HepG2 (cell line): ENCODE data around the gene CDK12. TPM values are rescaled to one million over a fixed set of nuclear protein-coding genes. Genes with fewer than 3 reads are reported as not detected.

Source experiments
- ATAC-seq: fragments of 200-7000 bp; cut with Tn5 transposase; 3 replicates; pipeline ENCODE4 v1.9.1; 2020; ENCODE audit warnings: mild to moderate bottlenecking, moderate library complexity
- BruUV-seq: library from RNA; stranded (reverse); fragments of 400-500 nt; replicated peaks from 2 replicates; lab custom pipeline; 2021; lab: Mats Ljungman, UMichigan
- CTCF ChIA-PET: fragments of 300-600 bp; formaldehyde crosslinking; extraction: SDS; loops from one replicate; lab custom pipeline; 2021; ENCODE audit warnings: low total read pairs, inconsistent platforms, low intra/inter-chr PET ratio; lab: Yijun Ruan, JAX
- POLR2A ChIA-PET: fragments of 350-600 bp; sonication (Branson Sonifier 250); formaldehyde crosslinking; loops from one replicate; lab custom pipeline; 2020; ENCODE audit warnings: antibody characterized with exemption, inconsistent platforms; lab: Yijun Ruan, JAX
- DNase-seq: peaks from one replicate; pipeline ENCODE4 v3.0.0-alpha.2; 2015; ENCODE audit warnings: low spot score
- FAIRE-seq: peaks from 3 replicates; lab custom pipeline; 2011; peaks lifted over from hg19 to GRCh38; lab: Jason Lieb, UNC
- H2AFZ ChIP-seq: one replicate; pipeline ENCODE4 v1.6.1; 2011; ENCODE audit warnings: low read length, inconsistent platforms
- H3K27ac ChIP-seq: fragments of 300-600 bp; 3 replicates; pipeline ENCODE4 v1.8.0; 2011; ENCODE audit warnings: mixed run types, mild to moderate bottlenecking, mixed read lengths, low read length, inconsistent platforms; ENCODE audit not compliant: insufficient read depth; ENCODE audit errors: extremely low read length
- H3K27me3 ChIP-seq, 2 experiments: fragments of 200-600 bp in 1 of 2; 2 replicates in 1 of 2; 3 replicates in 1 of 2; pipeline versions ENCODE4 v1.6.0 to v1.8.0; 2011; ENCODE audit warnings: low read length in 2 of 2, mild to moderate bottlenecking in 2 of 2, moderate library complexity in 2 of 2, inconsistent platforms in 1 of 2; ENCODE audit not compliant: insufficient read depth in 2 of 2, control insufficient read depth in 1 of 2
- H3K36me3 ChIP-seq, 2 experiments: fragments of 200-600 bp in 1 of 2; replicated peaks in 1 of 2; 2 replicates in 1 of 2; 3 replicates in 1 of 2; pipeline versions ENCODE4 v1.5.1 to v1.8.0; 2011; ENCODE audit warnings: low read length in 2 of 2, inconsistent platforms in 1 of 2; ENCODE audit not compliant: insufficient read depth in 2 of 2, control insufficient read depth in 1 of 2
- H3K4me1 ChIP-seq: 2 replicates; pipeline ENCODE4 v1.5.1; 2012; ENCODE audit warnings: low read length, inconsistent platforms; ENCODE audit not compliant: insufficient read depth
- H3K4me2 ChIP-seq: 2 replicates; pipeline ENCODE4 v1.6.0; 2011; ENCODE audit warnings: low read depth, low read length, inconsistent platforms
- H3K4me3 ChIP-seq, 3 experiments: fragments of 200-600 bp in 1 of 3; sonication (generic), shearing (Covaris generic) in 1 of 3; replicated peaks in 1 of 3; 2 replicates each; pipeline ENCODE4 v1.5.1; 2011 to 2016; ENCODE audit warnings: low read length in 3 of 3, inconsistent platforms in 2 of 3, low read depth in 2 of 3, mild to moderate bottlenecking in 2 of 3, control low read depth in 1 of 3, mixed read lengths in 1 of 3; ENCODE audit not compliant: insufficient read depth in 1 of 3
- H3K79me2 ChIP-seq: one replicate; pipeline ENCODE4 v1.6.1; 2011; ENCODE audit warnings: low read length, inconsistent platforms; ENCODE audit not compliant: insufficient read depth
- H3K9ac ChIP-seq: 2 replicates; pipeline ENCODE4 v1.6.0; 2011; ENCODE audit warnings: mild to moderate bottlenecking, low read depth, low read length, inconsistent platforms; ENCODE audit not compliant: insufficient read depth
- H3K9me3 ChIP-seq: 2 replicates; pipeline ENCODE4 v1.5.1; 2012; ENCODE audit warnings: mild to moderate bottlenecking, low read length
- H4K20me1 ChIP-seq: 2 replicates; pipeline ENCODE4 v1.6.0; 2011; ENCODE audit warnings: inconsistent platforms, mild to moderate bottlenecking, low read length, moderate library complexity; ENCODE audit not compliant: insufficient read depth
- ATF4 ChIP-seq, 2 experiments: fragments of 450-650 bp in 1 of 2; sonication (generic) in 1 of 2; formaldehyde crosslinking; IDR thresholded peaks; 2 replicates each; pipeline versions ENCODE4 v1.5.0 to v1.8.0; 2020 to 2022; ENCODE audit warnings: mild to moderate bottlenecking in 1 of 2, missing genetic modification reagents in 1 of 2
- DNMT3B ChIP-seq: conservative IDR thresholded peaks from 2 replicates; pipeline ENCODE4 v1.6.1; 2016; ENCODE audit warnings: missing biosample characterization, control low read depth
- FOSL2 ChIP-seq: sonication (generic); formaldehyde crosslinking; IDR thresholded peaks from 2 replicates; pipeline ENCODE4 v1.4.0; 2020; ENCODE audit warnings: missing genetic modification reagents
- FOXO4 ChIP-seq: sonication (generic); formaldehyde crosslinking; conservative IDR thresholded peaks from 2 replicates; pipeline ENCODE4 v1.8.1; 2023; ENCODE audit warnings: missing genetic modification reagents
- MNT ChIP-seq: fragments of 450-650 bp; IDR thresholded peaks from 2 replicates; pipeline ENCODE4 v1.6.1; 2016
- TCF7L2 ChIP-seq: IDR thresholded peaks from 2 replicates; pipeline ENCODE4 v1.6.1; 2011; ENCODE audit warnings: mild to moderate bottlenecking, low read depth, low read length, moderate library complexity
- XRCC5 ChIP-seq: fragments of 200-400 bp; formaldehyde crosslinking; optimal IDR thresholded peaks from 2 replicates; pipeline ENCODE3; 2017; ENCODE audit warnings: mild to moderate bottlenecking, low read length
- ZNF143 ChIP-seq: sonication (generic); formaldehyde crosslinking; IDR thresholded peaks from 2 replicates; pipeline ENCODE4 v1.4.0; 2020; ENCODE audit warnings: missing genetic modification reagents
- ZNF274 ChIP-seq: sonication (generic); formaldehyde crosslinking; IDR thresholded peaks from 2 replicates; pipeline ENCODE4 v1.5.1; 2020; ENCODE audit warnings: mild to moderate bottlenecking, missing genetic modification reagents
- WGBS: methylation state at CpG from one replicate; pipeline ENCODE4 v1.1.6; 2017; ENCODE audit warnings: low lambda C conversion rate; 5-methylcytosine and 5-hydroxymethylcytosine counted together
- in situ Hi-C: cut with HindIII; loops from 2 replicates; pipeline ENCODE4 v1.10.0; 2017; ENCODE audit warnings: low pct_unique_long_range_greater_than_20kb; ENCODE audit not compliant: extremely low pct_ligation_motif_present
- intact Hi-C: fragments of 100-400 bp; cut with micrococcal nuclease; formaldehyde crosslinking; loops from one replicate; pipeline ENCODE4 v1.10.0; 2022; ENCODE audit not compliant: unreplicated experiment
- polyA plus RNA-seq, 8 experiments: library from polyadenylated mRNA; depleted of rRNA in 3 of 8; stranded (reverse) in 7 of 8; unstranded in 1 of 8; fragments of >200 nt; fragmentation: Illumina TruSeq in 4 of 8; extraction: Trizol in 4 of 8; gene quantifications; 2 replicates each; pipeline versions ENCODE4 v1.2.1 to v1.2.3, GENCODE V29; 2011 to 2016; ENCODE audit warnings: low read depth in 4 of 8, missing spikeins in 1 of 8, mixed read lengths in 1 of 8; ENCODE audit not compliant: insufficient read depth in 1 of 8
- total RNA-seq, 5 experiments: library from RNA; depleted of rRNA; stranded (reverse); fragments of >200 nt; fragmentation: Illumina TruSeq; extraction: Trizol; gene quantifications; 2 replicates each; pipeline ENCODE4 v1.2.3, GENCODE V29; 2016; ENCODE audit warnings: low read depth in 1 of 5

CDK12 gene
- total and polyA plus RNA-seq, 2 of the 13 experiments (the other 11 are each of a cell fraction or from before 2014, with no cell fraction given) = 24.0 to 88.6 TPM

- Histone ChIP-seq H3K27me3 (no peaks in the 10 kb centered on the region), H3K4me1 (no peaks in the 10 kb centered on the region), H2AFZ (no peak overlapping the region), H3K9ac (no peak overlapping the region), H3K36me3 (no peaks in the 10 kb centered on the region), H3K79me2 (no peaks in the 10 kb centered on the region), H4K20me1 (no peaks in the 10 kb centered on the region), H3K4me3 (no peak overlapping the region), H3K27ac (no peak overlapping the region), H3K9me3 (no peaks in the 10 kb centered on the region), H3K4me2 (no peak overlapping the region)
- no TSS peak for BruUV-seq
- ATAC-seq (peak; percentile 66), DNase-seq (no peak), FAIRE-seq (no peak)
- in situ Hi-C loops = no loop called here
- TF ChIP-seq ZNF143 (CRISPR knock-in tag) = no peak
- TF ChIP-seq XRCC5 = no peak
- TF ChIP-seq FOSL2 (CRISPR knock-in tag) = peak; percentile 52
- TF ChIP-seq DNMT3B (CRISPR knock-in tag) = no peak
- no peak for TF ChIP-seq FOXO4 (CRISPR knock-in tag)
- TF ChIP-seq MNT = peak; percentile 49; the same call in 1 of the 2 replicates
- no peak for TF ChIP-seq ATF4 (CRISPR knock-in tag; IDR thresholded peaks at IDR 0.05)
- no peak for TF ChIP-seq TCF7L2
- TF ChIP-seq ZNF274 (CRISPR knock-in tag) = no peak
- ChIA-PET CTCF (no interaction called here), POLR2A (no interaction called here)
- intact Hi-C loops = no loop called here
- 18% methylated on average over 2 of the region's 2 CpGs for WGBS
Measured at GRCh38 chr17:39553341-39553945, 92.2 kb downstream of the CDK12 start.
